C1 segment of cervical spinal cord (tissue), 14 donors: ENCODE results near the gene ASXL3.
A peak's percentile ranks its signal among the peaks of the same experiment; 100 is the strongest.

Source experiments
- DNase-seq, 14 donors: peaks; one replicate each; lab custom pipeline; 2025; lab: John Stamatoyannopoulos, UW

Gene ASXL3

GRCh38 chr18:33712719-33713118, 134.7 kb downstream of the ASXL3 start:
- DNase-seq: no peak

- DNase-seq: no peak
Observed at GRCh38 chr18:33716061-33716683, 138.2 kb downstream of the ASXL3 start.

DNA sequence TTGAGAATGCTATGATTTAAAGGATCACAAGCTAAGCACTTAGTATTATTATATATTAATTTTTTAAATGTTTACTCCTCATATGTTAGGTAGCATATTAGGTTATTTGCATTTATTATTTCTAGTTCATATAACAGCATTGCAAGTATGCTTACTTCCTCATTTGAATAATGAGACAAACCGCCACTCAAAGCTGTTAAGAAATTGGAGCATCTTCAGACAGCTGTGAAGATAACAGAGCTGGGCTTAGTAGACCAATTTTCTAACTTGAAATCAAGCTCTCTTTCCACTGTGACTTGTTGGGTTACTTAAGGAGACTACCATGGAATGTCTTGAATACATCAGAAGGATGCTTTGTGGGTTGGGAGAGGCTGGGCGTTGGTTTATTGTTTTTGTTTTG, 139.3 kb downstream of the ASXL3 start:
- DNase-seq: no peak

GRCh38 chr18:33720133-33720532, 142.1 kb downstream of the ASXL3 start:
- no peak for DNase-seq

- no peak for DNase-seq
Observed at GRCh38 chr18:33729556-33729955, 151.5 kb downstream of the ASXL3 start.

- no peak for DNase-seq
Observed at GRCh38 chr18:33733376-33733775, 155.4 kb downstream of the ASXL3 start.

GRCh38 chr18:33735428-33735827, 157.4 kb downstream of the ASXL3 start:
- no peak for DNase-seq

DNA sequence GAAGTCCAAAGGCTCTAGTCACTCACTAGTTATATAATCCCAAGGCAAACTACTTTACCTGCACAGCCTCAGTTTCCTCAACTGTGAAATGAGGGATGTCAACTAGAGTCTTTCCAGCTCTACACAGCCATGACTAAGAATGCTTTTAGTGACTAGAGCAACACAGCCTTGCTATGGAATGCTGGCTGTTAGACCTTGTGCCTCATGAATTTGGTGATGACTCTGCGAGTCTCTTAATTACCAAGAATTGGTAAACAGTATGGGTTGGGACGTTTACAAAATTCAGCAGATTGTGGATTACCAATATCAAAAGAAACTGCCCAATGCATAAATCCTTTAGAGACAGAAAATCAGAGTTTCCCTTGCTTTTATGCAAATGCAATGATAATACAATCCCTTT, 163.7 kb downstream of the ASXL3 start:
- DNase-seq: no peak

DNA sequence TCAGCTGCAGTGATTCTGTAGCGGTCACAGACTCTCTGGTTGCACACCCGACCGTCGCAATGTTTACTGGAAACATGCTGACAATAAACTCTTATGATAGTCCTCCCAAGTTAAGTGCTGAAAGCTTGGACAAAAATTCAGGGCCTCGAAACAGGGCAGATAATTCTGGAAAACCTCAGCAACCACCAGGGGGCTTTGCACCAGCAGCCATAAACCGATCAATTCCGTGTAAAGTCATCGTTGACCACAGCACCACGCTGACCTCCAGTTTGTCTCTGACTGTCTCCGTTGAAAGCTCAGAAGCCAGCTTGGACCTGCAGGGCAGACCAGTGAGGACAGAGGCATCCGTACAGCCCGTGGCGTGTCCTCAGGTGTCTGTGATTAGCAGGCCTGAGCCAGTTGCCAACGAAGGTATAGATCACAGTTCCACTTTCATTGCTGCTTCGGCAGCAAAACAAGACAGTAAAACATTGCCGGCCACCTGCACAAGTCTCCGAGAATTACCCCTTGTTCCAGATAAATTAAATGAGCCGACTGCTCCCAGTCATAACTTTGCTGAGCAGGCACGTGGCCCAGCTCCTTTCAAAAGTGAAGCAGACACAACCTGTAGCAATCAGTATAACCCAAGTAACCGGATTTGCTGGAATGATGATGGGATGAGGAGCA, 166.1 kb downstream of the ASXL3 start:
- no peak for DNase-seq

DNA sequence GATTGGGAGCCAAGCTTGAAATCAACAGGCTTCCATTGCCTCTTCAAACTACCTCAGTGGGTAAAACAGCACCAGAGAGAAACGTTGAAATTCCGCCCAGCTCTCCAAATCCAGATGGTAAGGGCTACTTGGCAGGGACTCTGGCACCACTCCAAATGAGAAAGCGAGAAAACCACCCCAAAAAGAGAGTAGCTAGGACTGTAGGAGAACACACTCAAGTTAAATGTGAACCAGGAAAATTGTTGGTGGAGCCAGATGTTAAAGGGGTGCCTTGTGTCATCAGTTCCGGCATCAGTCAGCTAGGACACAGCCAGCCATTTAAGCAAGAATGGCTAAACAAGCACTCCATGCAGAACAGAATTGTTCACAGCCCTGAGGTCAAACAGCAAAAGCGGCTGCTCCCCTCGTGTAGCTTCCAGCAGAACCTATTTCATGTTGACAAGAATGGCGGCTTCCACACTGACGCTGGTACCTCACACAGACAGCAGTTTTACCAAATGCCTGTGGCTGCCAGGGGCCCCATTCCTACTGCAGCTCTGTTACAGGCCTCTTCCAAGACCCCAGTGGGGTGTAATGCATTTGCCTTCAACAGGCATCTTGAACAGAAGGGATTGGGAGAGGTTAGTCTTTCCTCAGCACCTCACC, 167.3 kb downstream of the ASXL3 start:
- peak in 1 of 14 donors; percentile 25 for DNase-seq

DNA sequence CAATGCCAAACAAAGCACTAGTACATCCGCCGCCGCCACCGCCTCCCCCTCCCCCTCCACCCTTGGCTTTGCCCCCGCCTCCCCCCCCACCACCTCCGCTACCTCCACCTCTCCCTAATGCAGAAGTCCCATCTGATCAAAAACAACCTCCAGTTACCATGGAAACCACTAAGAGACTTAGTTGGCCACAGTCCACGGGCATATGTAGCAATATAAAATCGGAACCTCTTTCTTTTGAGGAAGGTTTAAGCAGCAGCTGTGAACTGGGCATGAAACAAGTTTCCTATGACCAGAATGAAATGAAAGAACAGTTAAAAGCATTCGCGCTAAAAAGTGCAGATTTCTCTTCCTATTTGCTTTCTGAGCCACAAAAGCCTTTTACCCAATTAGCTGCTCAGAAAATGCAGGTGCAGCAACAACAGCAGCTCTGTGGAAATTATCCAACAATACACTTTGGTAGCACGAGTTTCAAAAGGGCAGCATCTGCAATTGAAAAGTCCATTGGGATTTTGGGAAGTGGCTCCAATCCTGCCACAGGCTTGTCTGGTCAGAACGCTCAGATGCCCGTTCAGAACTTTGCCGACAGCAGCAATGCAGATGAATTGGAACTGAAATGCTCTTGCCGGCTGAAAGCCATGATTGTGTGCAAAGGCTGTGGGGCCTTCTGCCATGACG, 168.0 kb downstream of the ASXL3 start:
- peak in 3 of 14 donors; percentile 16 to 26 (median 21) for DNase-seq

- DNase-seq: peak in 2 of 14 donors; percentile 2 to 12
Observed at GRCh38 chr18:33749834-33750233, 171.8 kb downstream of the ASXL3 start.

DNA sequence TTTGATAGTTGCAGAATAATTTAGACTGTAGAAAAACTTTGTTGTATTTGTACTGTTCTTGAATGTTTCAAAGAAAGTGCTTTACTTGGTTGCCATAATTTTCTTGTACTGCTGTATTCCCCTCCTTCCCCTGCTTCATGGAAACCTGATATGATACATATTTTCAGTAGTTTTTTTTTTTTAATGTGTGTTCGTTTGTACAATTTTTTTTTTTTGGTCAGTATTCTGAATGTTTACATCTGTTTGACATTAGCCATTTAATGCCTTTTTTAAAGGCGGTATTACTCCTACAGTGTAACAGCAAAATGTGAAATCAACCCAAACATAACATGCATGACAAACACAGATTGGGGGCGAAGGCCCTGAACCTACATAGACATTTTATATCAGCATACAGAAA, 172.3 kb downstream of the ASXL3 start:
- DNase-seq: no peak

GRCh38 chr18:33751613-33752221, 173.7 kb downstream of the ASXL3 start:
- DNase-seq: no peak

GRCh38 chr18:33755391-33755790, 177.4 kb downstream of the ASXL3 start:
- DNase-seq: no peak

- DNase-seq: peak in 1 of 14 donors; percentile 31
Observed at GRCh38 chr18:33755931-33756560, 178.0 kb downstream of the ASXL3 start.

DNA sequence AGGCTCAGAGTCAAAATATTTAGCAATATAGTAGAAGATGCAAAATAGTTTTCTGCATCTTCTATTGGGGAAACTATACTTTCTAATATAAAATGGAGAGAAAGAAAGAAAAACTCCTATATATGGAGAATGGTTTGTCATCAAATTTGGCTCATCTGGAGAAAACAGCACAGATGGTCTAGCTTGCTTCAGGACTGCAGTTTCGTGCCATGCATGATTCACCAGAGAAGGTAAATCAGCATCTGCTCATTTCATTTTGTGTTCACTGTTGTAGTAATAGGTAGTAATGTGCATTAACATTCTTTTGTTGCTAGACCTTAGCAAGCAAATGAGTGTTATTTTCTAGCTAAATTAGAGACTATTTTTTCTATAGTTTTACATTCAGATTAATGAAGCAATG, 179.0 kb downstream of the ASXL3 start:
- no peak for DNase-seq

DNA sequence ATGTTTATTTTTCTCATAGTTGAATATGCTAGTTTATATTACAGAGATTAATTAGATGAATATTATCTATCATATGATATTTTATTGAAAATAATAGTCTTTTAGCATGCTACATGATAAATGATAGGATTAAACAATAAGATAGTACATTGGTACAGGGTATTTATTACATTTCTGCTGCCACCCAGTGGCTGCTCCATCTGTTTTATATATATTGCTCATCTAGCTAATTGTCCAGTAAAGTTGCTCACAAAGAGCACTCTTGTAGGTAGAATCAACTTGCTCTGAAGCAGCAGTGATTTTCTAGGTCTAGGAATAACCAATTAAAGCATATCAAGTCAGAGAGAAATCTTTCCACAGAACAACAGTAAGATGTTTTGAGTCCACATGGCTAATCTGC, 183.3 kb downstream of the ASXL3 start:
- DNase-seq: peak in 2 of 14 donors; percentile 0 to 6

DNA sequence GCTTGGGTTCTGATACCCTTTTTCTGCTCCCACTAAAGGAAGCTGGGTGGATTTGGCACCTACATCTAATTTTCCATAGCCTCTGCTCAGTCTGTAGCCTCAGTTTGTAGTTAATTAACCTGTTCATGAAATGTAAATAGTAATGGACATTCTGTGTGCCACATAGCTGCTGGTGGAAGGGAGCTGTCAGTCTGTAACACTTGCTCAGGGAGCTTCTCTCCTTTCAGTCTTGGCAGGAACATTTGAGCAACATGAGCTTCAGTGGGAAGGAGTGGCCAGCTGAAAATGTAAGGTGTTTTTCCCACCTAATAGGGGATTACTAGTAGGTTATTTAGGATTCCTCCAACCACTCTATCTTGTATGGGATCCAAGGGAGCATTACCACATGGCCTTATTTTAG, 203.4 kb downstream of the ASXL3 start:
- no peak for DNase-seq
